ENCODE measurements around the gene DPP6.

The DPP6 gene

DNA sequence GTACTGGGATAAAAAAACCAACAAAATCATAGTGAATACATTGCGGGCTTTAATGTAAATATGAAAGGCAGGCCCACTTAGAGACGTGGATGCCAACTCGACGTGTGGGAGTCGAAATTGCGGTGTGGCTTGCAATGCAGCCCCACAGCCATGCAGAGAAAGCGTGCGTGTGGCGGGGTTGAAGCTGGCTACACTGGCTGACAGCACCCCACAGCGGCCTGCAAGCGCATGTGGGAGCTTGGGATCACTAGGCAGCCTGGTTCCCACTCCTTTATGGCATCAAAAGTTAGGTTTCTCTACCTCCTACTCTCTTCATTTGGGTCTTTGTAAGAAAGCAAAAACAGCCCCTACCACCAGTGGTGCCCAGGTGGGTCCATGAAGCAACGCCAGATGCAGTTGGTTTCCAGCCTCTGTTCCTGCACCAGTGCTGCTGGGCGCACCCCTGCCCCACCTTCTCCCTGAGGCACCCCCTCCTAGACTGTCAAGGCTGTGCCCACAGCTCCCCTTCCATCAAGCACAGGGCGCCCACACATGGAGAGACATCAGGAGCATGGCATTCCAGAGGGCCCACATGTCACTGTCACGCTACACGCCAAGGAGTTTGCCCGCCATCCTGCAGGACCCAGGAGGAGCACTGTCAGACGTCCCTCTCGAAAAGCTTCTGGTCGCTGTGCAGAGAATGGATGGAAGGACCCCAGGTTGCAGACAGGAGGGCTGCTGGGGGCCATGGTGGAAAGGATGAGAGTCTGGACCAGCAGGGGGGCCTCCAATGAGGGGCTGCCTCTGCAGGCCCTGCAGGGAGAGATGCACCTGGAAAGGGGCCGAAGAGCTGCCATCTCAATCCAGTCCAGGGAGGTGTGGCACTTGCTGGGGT lies 807.8 kb downstream of the DPP6 start:
- no peak for DNase-seq (ENCODE audit: low spot score)

DNA sequence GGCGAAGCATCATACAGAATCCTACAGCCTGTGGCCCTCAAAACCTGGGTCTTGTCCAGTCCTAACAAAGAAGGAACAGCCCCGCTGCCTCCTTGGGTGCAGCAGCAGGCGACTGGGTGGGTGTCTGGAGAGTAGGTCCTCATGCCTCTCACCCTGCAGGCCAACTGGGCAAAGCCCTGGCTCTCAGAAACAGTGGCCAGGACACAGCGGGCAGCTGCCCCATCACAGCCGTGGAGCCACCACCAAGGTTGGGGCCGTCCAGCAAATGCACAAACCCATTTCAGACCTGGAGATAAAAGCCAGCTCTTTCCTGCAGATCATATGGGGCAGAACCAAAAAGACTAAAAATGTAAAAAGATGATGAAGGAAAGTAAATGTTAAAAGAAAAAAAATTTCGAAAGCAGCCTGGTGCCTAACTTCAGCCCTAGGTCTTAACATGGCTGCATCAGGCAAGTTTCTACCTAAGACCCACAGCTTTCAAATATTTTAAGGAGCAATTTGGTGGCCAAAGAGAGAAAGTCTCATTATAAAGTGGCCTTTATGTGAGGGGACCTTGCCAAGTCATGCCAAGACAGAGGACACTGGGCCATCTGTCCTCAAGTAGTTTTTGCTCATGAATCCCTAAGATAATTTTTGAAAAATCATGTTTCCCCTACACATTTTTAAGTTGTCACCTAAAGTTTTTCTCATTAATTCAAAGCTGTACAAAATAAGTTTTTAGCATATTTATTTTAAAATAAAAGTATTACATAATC lies 808.6 kb downstream of the DPP6 start:
- DNase-seq (ENCODE audit: low spot score) = no peak

DNA sequence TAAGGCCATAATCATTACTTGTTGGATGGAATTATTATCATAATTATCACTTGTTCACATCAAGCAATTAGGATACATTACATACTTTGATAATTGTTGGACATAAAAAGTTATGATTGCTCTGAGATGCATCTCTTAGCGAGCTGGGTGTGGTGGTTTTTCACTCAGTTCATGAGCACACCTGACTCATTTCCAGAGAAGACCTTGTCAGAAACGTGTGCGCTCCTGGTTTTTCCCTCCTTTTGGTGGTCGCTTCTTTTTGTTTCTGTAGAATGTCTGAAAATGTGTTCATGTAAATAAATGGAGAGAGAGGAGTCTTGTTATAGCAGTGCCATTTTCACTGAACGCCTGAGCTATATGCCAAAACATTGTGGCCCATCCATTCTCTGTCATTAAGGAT lies 809.4 kb downstream of the DPP6 start:
- DNase-seq (ENCODE audit: low spot score) = no peak

DNA sequence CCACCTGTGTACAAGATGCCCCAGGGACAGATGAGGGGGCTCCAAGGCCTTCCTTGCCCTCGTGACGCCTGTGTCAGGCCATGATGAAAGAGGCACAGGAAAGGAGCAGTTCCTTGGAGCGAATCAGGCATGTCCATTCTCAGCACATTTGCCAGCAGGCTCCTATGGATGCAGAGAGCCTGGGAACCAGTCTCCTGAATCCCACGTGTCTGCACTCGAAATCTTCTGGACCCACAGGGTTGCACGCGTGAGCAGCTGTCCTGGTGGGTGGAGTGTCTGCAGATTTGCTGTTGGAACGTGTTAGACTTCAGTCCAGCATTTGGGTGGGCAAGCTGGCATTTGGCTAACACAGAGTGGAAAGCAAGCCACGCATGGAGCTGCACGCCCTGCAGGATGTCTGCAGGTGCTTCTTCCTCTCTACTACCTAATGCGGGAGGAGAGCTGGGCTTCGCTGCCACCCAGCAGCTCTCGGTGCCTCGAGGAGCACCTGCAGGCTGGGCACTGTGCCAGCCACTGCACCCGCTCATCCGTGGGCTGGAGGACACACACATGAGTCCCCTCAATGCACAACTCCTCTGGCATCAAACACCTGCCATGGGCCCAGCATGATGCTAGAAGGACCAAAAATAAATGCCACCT lies 810.1 kb downstream of the DPP6 start:
- DNase-seq (ENCODE audit: low spot score) = no peak

DNA sequence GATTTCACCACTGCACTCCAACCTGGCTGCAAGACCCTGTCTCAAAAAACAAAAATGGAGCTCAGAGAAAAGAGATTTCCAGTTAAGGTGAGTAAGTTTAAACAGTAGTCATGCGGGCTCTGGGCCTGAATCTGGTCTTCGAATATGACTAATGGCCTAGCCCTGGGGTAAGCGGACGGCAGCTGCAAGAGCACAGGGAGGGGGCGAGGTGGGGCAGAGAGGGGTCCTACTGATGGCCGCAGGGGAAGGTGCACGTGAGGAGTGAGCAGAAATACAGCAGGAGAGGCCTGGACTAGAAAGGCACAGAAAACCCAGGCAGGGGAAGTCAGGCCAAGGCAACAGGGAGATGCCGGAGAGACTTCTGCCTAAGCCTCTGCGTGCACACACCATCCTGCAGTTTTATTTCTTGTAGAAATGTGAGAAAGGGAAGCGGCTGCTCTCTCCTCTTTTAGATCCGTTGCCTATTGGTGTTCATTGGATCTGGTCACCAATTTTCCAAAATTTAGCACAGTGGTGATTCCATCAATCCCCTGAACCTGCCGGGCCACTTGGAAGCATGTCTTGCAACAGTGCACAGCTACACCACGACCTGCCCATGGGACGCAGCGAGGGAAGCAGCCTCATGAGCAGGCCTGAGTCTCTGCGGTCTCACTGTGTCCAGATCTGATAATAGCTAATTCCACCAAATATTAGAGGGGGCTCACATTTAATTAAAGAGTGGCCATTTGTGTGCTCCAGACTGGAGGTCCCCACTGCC lies 811.7 kb downstream of the DPP6 start:
- DNase-seq (ENCODE audit: low spot score) = no peak

DNA sequence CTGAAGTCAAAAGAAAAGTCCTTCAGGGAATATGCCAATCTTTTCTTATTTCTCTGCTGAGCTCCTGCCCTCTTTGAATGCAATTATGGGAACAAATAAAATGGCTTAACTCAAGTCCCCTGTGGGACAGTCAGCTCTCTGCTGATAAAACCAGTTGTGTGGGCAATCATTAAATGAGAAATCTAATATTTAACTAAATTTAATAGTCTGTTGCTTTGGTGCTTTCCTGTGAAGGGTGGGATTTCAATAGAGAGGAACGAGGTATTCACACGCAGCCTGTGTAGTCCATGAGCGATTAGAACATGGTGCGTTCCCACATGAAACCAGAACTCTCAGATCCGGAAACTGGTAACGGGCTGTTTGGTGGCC lies 812.3 kb downstream of the DPP6 start:
- DNase-seq (ENCODE audit: low spot score) = no peak

DNA sequence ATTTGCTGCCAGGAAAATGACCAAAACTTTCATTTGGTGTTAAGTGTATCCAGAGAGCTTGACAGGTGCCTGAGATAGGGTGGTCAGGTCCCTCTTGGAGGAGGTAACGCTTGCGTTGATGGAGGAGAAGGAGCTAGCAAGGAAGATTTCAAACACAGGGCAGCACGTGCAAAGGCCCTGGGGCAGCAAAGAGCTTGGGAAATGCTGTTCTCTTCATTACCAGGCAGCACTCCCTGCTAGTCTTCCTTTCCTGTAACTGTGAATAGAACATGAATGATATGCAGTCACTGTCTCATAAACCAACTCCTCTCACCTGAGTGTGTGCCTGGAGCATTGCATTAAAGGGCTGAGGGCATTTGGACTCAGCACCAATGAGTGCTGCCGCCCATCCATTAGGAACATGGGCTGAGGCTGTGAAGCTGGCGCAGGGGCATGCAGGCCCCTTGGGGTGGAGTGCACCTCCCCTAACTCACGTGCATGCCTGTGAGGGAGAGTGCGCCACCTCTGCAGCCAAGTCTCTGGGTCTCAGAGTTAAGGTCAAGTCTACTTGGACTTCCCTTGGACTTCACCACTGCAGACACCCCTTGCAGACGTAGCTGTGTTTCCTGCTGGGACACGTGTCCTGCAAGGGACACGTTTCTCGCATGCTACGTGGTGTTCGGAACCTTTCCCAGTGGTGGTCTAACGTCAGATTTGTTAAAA lies 813.9 kb downstream of the DPP6 start:
- DNase-seq (ENCODE audit: low spot score) = no peak

DNA sequence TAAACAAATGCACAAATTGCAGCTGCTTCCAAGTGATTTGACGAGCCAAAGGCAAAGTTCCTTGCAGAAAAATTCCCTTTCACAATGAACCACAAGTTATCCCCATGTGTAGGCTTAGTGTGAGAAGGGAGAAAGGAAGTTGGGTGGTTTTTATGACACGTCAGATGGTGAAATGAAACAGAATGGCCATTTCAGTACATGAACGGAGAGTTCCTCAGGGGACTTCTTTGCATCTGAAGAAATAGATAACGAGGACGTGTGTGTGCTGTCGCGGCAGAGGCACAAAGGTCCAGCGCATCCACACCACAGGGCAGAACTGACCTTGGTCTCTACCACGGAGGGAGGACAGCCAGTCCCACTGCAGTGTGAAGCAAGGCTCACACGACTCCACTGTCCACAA lies 814.9 kb downstream of the DPP6 start:
- no peak for DNase-seq (ENCODE audit: low spot score)

DNA sequence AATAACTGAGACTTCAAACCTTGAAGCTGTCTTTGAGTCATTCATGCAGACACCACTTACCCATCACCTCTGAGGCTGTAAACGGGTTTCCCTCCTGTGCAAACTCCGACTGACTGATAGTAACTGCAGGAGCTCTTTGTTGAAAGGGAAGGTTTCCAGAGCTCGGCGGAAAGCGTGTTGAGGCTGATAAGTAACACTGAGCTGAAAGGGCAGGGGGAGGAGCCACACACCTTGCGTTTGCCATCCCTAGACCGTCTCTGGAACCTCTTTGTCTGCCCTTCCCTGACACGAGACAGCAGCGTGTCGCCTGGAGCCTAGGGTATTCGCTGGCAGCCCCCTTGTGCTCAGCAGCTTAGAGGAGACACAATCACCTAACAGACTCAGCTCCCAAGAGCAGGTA lies 816.7 kb downstream of the DPP6 start:
- DNase-seq (ENCODE audit: low spot score) = no peak

DNA sequence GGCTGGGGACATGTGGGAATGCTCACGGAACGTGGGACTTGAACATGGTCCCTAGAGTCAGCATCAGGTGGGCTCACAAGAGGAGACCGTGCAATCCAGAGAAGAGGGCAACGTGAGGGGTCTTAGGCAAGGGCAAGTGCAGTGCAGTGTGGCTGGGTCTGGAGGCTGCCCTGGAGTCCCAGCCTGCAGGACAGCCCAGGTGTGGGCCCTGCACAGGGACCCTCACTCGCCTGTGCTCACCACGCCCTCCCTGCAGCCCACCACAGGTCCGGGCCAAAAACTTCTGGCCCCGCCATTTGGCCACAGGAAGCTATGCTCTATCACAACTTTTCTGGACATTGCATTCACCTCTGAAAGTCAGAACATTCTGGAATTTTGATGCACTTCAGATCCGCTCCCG lies 817.2 kb downstream of the DPP6 start:
- no peak for DNase-seq (ENCODE audit: low spot score)

DNA sequence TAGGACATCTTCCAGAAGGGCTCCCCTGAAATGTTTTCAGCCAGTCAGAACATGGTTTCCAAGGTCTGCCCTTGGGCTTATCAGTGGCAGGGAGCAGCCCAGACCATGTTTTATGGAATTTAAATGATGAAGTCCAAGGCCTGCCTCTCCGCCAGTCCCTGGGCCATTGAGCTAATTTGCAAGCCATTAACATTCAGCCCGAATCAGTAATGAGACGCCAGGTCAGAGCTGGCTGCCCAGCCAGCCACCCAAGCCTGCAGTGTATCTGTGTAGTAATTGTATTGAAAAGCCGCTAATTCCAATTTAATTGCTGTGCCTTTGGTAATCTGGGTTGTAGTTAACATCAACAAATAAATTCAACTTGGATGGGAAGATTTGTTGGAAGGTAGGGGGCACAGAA lies 819.3 kb downstream of the DPP6 start:
- DNase-seq (ENCODE audit: low spot score) = no peak

DNA sequence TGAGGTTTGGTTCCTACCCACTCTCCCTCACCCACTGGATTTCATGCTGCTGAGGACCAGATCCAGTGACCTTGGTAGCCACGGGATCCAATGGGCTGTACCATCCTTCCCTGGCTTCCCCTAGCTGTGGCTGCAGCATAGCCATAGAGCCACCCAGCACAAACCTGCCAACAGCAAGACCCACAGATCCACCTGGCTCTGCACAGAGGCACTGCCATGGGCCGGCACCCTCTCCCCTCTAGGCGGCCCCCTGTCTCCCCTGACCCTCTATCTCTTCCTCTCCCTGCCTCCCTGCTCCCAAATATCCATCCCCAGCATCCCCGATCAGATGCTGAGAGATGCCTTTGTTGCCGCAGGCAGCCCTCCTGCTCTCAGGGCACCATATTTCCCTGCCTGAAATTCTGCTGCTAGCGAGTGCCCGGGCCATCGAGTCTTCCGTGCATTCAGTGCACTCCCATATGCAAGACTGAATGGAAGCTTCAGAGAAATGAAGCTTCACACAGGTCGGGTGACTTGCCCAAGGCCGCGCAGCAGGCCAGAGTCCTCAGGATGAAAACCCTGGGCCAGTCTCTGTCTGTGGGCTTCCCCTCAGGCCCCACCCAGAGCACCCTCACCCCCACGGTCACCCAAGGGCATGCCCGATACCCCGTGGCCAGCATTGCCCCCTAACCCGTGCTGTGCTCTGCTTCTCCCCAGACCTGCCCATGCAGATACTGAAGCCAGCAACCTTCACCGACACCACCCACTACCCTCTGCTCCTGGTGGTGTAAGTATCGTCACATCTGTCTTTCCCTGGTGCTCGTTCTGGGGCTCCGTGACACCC lies 819.9 kb downstream of the DPP6 start:
- DNase-seq (ENCODE audit: low spot score) = no peak

DNA sequence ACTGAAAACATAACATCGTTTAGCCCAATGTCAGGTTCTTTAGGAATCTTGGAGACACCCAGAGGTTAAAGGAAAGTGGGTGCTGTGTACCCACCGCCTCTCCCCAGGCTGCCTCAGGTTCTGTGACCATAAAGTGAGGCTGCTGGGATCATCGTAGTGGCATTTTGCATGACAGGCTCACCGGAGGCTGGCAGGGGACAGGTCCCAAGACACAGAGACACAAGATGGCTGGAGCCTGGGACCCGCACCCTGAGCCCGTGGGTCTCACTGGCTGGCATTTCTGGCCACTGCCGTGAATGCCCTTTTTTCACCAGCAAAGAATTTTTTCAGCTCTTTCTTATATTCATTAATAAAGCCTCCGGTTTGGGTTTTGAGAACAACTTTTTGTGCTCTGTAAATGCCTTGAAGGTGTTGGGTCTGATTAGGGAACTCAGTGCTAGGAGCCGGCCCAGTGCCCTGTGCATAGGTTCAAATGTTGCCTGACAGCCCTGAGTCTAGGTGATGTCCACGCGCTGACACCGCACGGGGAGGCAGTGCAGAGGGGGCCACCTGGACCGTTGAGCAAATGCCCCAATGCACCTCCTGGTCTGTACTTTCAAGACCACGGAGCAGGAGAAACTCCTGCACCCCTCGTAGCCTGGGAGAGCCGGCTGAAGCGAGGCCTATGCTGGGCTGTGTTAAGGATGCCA lies 820.8 kb downstream of the DPP6 start:
- no peak for DNase-seq (ENCODE audit: low spot score)

DNA sequence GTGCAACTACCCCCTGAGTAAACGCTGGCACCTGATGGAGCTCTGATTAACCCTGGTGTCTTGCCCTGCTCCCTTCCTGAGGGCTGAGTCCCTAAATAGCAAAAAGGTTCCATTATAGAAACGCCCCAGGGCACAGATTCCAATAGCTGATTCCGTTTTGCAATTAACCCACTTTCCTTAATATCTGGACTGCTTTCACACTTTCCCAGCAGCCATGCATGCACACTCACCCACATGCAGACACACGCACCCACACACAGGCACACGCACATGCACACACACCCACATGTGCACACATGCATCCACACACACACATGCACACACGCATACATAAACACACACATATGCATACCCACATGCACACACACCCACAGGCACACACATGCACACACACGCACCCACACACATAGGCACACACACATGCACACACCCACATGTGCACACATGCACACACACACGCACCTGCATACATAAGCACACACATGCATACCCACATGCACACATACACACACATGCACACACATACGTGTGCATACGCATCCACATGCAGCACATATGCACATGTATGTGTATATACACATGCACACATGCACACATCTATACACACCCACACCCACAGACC lies 821.4 kb downstream of the DPP6 start:
- no peak for DNase-seq (ENCODE audit: low spot score)

DNA sequence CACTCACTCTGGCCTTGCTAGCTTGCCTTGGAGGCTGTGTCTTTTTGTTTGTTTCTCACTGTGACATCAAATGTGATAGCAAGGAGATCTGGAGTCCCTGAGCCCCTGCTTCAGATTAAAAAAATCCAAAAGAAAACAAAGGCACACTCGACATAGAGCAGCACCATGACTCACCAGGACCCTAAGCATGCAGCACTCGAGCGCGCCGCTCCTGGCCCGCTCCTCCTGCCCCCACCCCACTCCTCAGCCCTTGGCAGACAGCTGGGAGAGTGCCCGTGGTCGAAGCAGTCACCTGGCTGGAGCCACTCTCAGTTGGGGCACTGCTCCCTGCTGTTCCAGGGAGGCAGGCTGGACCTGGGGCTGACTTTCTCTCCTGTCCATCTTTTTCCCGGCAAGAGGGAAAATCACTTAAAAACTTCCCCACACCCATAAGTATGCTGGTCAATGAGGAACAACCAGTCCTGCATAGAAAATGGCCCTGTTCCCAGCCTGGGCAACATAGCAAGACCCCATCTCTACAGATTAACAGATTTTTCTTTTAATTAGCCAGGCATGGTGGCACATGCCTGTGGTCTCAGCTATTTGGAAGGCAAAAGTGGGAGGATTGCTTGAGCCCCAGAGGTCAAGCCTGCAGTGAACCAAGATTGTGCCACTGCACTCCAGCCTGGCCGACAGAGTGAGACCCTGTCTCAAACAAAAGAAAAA lies 822.4 kb downstream of the DPP6 start:
- no peak for DNase-seq (ENCODE audit: low spot score)

DNA sequence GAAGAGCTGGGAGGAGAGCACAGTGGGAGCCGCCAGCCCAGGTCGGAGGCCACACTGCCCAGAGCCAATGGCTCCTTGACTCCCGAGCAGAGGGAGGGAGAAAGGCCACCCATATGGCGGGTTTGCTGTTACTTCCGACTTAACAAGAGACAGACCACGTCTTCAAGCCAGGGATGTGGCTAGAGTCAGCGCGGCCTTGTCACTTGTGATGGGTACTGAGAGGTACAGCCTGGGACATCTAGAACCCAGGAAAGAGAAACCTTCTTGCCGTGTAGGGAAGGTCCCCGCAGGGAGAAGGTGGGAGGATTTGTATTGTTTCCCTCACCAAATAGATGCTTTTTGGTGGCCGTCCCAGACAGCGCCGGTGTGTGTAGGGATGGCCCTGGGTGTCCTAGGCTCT lies 823.1 kb downstream of the DPP6 start:
- no peak for DNase-seq (ENCODE audit: low spot score)

DNA sequence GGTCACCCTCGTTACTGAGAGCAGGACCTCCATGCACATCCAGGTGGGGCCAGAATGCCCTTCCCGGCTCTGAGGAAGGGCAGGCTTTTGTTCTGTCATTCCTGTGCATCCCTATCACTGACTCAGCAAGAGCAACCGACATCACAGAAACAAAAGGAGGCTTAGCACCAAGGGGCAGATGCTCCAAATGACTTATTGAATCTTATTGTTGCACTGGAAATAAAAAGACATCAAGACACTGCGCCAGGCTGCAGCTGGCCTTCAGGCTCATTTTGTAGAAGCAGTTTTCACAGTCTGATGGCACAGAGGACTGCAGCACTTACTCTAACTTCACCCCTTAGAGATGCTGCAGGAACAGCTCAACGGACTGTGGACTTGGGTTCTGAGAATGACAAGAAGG lies 824.3 kb downstream of the DPP6 start:
- no peak for DNase-seq (ENCODE audit: low spot score)

DNA sequence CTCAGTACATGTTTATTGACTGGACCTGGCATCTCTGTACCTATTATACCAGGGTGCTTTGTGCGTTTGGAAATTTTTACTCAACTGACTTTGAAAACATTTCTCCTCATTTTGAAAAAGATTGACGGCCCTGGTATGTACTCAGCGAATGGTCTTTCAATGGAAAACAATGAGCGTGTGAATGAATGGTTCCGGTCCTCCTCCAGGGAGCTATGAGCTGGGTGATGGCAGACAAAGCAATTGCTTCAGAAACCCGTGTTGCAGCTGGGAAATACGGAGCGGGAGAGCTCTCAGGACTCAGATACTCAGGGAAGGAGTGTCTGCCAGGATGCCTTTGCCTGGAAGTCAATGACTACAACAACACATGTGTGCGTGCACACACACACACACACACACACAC lies 824.8 kb downstream of the DPP6 start:
- no peak for DNase-seq (ENCODE audit: low spot score)

DNA sequence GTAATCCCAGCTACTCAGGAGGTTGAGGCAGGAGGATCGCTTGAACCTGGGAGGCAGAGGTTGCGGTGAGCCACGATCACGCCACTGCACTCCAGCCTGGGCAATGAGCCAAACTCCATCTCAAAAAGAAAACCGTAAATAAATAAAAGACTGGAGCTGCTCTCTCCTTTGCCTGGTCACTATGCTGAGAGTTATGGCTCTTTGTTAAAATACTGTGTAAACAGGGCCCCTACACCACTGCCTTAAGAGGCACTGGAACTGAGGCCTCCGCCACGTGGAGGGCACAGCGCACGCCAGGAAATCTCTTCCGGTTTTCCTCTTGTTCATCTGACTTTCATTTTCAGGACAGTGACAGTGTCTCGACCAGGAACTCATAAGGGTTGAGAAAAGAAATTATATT lies 827.4 kb downstream of the DPP6 start:
- DNase-seq (ENCODE audit: low spot score) = no peak

All from activated CD4-positive, alpha-beta T cell treated with anti-CD3 and anti-CD28 coated beads, Interleukin-2, Interleukin-4, amounts not matched to agents 100 ng/mL and 50 ng/mL, durations not matched to agents 16 hours and 8 hours (primary cell).